SK-N-SH treated with all-trans-retinoic acid at 6 μM for 48 hours (cell line): ENCODE results near the gene NSUN5.
"Not testable (repeated sequence)": the region's sequence is repeated elsewhere in the genome, so short reads cannot be mapped to it uniquely, and the experiment has no call there.

Source experiments
- ATAC-seq: fragments of 200-7000 bp; cut with Tn5 transposase; 3 replicates; pipeline ENCODE4 v1.9.1; 2020; ENCODE audit warnings: mild to moderate bottlenecking, moderate library complexity
- ARNTL ChIP-seq: fragments of 450-650 bp; formaldehyde crosslinking; IDR thresholded peaks from 2 replicates; pipeline ENCODE4 v1.5.0; 2020; ENCODE audit warnings: low read depth, mild to moderate bottlenecking, moderate library complexity, borderline replicate concordance
- BACH2 ChIP-seq: fragments of 250-450 bp; sonication (Bioruptor Pico); IDR thresholded peaks from 2 replicates; pipeline ENCODE4 v1.9.0; 2021; ENCODE audit warnings: mild to moderate bottlenecking, borderline replicate concordance
- CSDC2 ChIP-seq: fragments of 250-450 bp; sonication (Bioruptor Pico); IDR thresholded peaks from 2 replicates; pipeline ENCODE4 v1.5.0; 2020; ENCODE audit warnings: mild to moderate bottlenecking, moderate library complexity
- ESRRG ChIP-seq: fragments of 250-450 bp; sonication (Bioruptor Pico); IDR thresholded peaks from 2 replicates; pipeline ENCODE4 v1.6.1; 2021; ENCODE audit warnings: mild to moderate bottlenecking
- GLIS3 ChIP-seq: fragments of 250-450 bp; sonication (Bioruptor Pico); IDR thresholded peaks from 2 replicates; pipeline ENCODE4 v1.5.0; 2020; ENCODE audit warnings: mild to moderate bottlenecking, moderate library complexity
- ISL1 ChIP-seq: fragments of 250-450 bp; sonication (Bioruptor Pico); IDR thresholded peaks from 2 replicates; pipeline ENCODE4 v2.1.2; 2022; ENCODE audit warnings: mild to moderate bottlenecking, moderate library complexity
- PPARA ChIP-seq: fragments of 250-450 bp; sonication (Bioruptor Pico); IDR thresholded peaks from 2 replicates; pipeline ENCODE4 v1.5.0; 2020; ENCODE audit warnings: mild to moderate bottlenecking, borderline replicate concordance
- RARB ChIP-seq: fragments of 250-450 bp; sonication (Bioruptor Pico); IDR thresholded peaks from 2 replicates; pipeline ENCODE4 v1.8.0; 2021; ENCODE audit warnings: mild to moderate bottlenecking, moderate library complexity
- SNAI2 ChIP-seq: fragments of 250-450 bp; sonication (Bioruptor Pico); IDR thresholded peaks from 2 replicates; pipeline ENCODE4 v1.5.0; 2020; ENCODE audit warnings: mild to moderate bottlenecking, moderate library complexity
- TCF4 ChIP-seq: fragments of 250-450 bp; sonication (Bioruptor Pico); IDR thresholded peaks from 2 replicates; pipeline ENCODE4 v1.8.0; 2021; ENCODE audit warnings: mild to moderate bottlenecking, moderate library complexity, borderline replicate concordance
- ZC3H10 ChIP-seq: fragments of 250-450 bp; sonication (Bioruptor Pico); IDR thresholded peaks from 2 replicates; pipeline ENCODE4 v1.5.1; 2021; ENCODE audit warnings: mild to moderate bottlenecking, moderate library complexity
- ZFP3 ChIP-seq: fragments of 250-450 bp; sonication (Bioruptor Pico); IDR thresholded peaks from 2 replicates; pipeline ENCODE4 v1.5.0; 2020; ENCODE audit warnings: mild to moderate bottlenecking, moderate library complexity
- ZFP30 ChIP-seq: fragments of 450-650 bp; formaldehyde crosslinking; IDR thresholded peaks from 2 replicates; pipeline ENCODE4 v1.5.0; 2022; ENCODE audit warnings: mild to moderate bottlenecking, moderate library complexity
- ZNF70 ChIP-seq: fragments of 450-650 bp; formaldehyde crosslinking; IDR thresholded peaks from 2 replicates; pipeline ENCODE4 v1.5.0; 2020; ENCODE audit warnings: mild to moderate bottlenecking, moderate library complexity
- ZNF8 ChIP-seq: fragments of 450-650 bp; formaldehyde crosslinking; IDR thresholded peaks from 2 replicates; pipeline ENCODE4 v1.5.0; 2020; ENCODE audit warnings: mild to moderate bottlenecking, moderate library complexity
- TF ChIP-seq, protein P1 (sequence below): fragments of 250-450 bp; sonication (Bioruptor Pico); IDR thresholded peaks from 2 replicates; pipeline ENCODE4 v1.5.0; 2020; ENCODE audit warnings: mild to moderate bottlenecking, moderate library complexity
- TF ChIP-seq, protein P2 (sequence below): fragments of 250-450 bp; sonication (Bioruptor Pico); IDR thresholded peaks from 2 replicates; pipeline ENCODE4 v1.5.1; 2020; ENCODE audit warnings: low read depth, mild to moderate bottlenecking, moderate library complexity
- TF ChIP-seq, protein P3 (sequence below): fragments of 250-450 bp; sonication (Bioruptor Pico); IDR thresholded peaks from 2 replicates; pipeline ENCODE4 v1.8.0; 2021; ENCODE audit warnings: low read depth, mild to moderate bottlenecking, moderate library complexity, borderline replicate concordance

NSUN5 gene

DNA sequence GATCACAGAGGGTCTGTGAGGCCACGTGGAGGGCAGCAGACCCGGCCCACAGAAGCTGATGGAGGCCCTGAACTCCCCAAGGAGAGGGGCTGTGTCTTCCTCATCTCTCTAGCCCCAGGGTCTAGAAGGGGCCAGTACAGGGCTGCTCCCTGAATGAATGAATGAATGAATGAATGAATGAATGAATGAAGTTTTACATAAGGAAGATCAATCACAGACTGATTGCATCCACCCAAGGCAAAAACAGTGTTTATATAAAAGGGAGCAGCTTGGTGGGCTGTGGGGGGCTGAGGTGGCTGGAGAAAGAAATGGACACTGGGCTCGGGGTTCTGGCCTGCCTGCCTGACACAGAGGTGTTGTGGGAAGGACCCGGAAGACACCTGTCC, 4.9 kb upstream of the NSUN5 start (continued):
- TF ChIP-seq, protein P1, sequence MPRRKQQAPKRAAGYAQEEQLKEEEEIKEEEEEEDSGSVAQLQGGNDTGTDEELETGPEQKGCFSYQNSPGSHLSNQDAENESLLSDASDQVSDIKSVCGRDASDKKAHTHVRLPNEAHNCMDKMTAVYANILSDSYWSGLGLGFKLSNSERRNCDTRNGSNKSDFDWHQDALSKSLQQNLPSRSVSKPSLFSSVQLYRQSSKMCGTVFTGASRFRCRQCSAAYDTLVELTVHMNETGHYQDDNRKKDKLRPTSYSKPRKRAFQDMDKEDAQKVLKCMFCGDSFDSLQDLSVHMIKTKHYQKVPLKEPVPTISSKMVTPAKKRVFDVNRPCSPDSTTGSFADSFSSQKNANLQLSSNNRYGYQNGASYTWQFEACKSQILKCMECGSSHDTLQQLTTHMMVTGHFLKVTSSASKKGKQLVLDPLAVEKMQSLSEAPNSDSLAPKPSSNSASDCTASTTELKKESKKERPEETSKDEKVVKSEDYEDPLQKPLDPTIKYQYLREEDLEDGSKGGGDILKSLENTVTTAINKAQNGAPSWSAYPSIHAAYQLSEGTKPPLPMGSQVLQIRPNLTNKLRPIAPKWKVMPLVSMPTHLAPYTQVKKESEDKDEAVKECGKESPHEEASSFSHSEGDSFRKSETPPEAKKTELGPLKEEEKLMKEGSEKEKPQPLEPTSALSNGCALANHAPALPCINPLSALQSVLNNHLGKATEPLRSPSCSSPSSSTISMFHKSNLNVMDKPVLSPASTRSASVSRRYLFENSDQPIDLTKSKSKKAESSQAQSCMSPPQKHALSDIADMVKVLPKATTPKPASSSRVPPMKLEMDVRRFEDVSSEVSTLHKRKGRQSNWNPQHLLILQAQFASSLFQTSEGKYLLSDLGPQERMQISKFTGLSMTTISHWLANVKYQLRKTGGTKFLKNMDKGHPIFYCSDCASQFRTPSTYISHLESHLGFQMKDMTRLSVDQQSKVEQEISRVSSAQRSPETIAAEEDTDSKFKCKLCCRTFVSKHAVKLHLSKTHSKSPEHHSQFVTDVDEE (CRISPR knock-in tag) = no peak

DNA sequence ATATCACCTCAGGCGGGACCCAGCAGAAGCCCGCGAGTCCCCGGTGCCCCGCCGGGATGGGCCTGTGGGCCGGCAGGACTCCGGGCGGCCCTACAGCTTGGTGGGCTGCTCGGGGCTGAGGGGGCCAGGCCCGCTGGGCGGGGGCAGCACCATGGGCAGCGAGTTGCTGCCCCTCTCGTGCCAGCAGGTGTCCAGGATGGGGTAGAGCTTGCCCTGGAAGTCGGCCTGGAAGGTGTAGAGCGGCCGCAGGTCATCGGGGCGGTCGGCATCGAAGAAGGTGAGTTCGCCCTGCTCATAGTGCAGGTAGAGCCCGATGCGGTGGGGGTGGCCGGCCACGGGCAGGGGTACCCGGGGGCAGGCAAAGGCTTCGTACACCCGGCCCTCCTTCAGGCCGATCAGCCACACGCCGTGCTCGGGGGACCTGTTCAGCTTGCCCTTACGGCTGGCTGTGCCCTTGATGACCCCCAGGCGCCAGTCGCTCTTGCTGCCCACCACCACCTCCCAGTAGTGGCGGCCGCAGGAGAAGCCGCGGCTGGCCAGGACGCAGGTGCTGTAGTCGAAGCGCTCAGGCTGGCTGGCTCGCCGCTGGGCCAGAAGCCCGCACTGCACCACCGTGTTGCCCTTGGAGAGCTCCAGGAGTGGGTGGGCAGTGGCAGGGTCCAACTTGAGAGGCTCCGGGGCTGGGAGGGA, 4.3 kb upstream of the NSUN5 start:
- TF ChIP-seq, protein P2, sequence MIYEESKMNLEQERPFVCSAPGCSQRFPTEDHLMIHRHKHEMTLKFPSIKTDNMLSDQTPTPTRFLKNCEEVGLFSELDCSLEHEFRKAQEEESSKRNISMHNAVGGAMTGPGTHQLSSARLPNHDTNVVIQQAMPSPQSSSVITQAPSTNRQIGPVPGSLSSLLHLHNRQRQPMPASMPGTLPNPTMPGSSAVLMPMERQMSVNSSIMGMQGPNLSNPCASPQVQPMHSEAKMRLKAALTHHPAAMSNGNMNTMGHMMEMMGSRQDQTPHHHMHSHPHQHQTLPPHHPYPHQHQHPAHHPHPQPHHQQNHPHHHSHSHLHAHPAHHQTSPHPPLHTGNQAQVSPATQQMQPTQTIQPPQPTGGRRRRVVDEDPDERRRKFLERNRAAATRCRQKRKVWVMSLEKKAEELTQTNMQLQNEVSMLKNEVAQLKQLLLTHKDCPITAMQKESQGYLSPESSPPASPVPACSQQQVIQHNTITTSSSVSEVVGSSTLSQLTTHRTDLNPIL (CRISPR knock-in tag) = no peak
- no peak for TF ChIP-seq ZNF70 (CRISPR knock-in tag)
- no peak for ATAC-seq

DNA sequence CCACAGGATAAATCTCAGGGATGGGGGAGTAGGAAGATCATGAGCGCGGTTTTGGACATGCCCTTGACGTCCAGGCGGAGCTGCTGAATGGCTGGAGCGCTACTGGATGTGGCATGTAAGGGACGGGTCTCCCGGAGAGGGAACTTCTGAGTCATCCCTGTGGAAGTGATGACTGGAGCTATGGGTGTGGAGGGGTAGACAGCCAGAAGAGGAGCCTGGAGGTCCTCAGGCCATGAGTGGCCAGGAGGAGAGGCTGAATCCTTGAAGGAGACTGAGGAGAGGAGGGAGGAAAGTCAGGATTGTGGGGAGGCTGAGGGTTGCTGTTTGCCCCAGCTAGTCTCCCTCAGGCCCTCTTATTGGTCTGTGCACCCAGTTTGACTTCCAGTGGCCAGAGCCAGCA, 2.8 kb upstream of the NSUN5 start:
- not testable (repeated sequence) for ATAC-seq

DNA sequence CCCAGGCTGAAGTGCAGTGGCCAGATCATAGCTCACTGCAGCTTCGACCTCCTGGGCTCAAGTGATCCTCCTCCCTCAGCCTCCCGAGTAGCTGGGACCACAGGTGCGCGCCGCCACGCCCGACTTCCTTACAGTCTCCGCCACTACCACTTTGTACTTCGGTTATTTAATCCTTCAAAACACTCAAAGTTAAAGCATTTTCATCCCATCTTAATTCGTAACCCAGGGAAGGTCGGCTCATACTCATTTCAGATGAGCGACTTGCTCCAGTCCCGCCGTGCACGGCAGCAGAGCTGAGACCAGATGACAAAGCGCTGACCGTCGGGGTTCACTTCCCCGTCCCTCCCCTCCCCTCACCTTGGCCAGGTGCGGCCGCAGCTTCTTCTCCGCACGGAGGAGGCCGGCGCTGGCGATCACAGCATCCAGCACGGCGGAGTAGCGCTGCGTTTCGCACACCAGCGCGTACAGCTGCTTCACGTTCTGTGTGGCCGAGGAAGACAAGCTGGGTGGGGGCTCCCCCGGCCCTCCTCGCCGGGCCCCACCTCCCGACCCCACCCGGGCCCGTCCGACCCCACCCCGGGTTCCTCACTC, 457 bp downstream of the NSUN5 start:
- TF ChIP-seq ISL1 (CRISPR knock-in tag) = no peak
- no peak for TF ChIP-seq ZFP30 (CRISPR knock-in tag)
- TF ChIP-seq ZFP3 (CRISPR knock-in tag) = no peak
- TF ChIP-seq, protein P2 (CRISPR knock-in tag) = no peak
- no peak for TF ChIP-seq BACH2
- TF ChIP-seq ZNF70 (CRISPR knock-in tag) = no peak
- no peak for TF ChIP-seq ESRRG (CRISPR knock-in tag)
- TF ChIP-seq RARB = no peak
- TF ChIP-seq CSDC2 = no peak
- no peak for TF ChIP-seq ZNF8 (CRISPR knock-in tag)
- TF ChIP-seq, protein P1 (CRISPR knock-in tag) = no peak
- TF ChIP-seq TCF4 (CRISPR knock-in tag) = no peak
- TF ChIP-seq PPARA = no peak
- no peak for TF ChIP-seq GLIS3
- TF ChIP-seq ZC3H10 (CRISPR knock-in tag) = no peak
- ATAC-seq = peak; percentile 80

DNA sequence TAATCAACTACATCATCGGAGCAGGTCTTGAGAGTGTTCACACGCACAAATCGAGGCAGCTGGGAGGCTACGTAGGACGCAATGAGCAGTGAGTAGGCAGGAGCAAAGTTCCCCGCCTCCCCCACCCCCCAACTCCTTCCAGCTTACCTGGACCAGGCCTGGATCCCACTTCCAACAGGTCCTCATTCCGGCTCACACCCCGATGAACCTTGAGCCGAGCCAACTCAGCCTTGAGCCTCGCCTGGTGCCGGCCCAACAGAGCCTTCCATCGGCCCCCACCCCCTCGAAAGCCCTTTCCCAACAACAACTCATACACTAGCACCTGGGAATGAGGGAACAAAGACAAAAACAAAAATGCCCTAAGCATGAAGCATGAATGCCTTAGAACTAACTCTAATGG, 1.2 kb downstream of the NSUN5 start:
- TF ChIP-seq, protein P1 (CRISPR knock-in tag) = no peak
- TF ChIP-seq ISL1 (CRISPR knock-in tag) (no peak), RARB (no peak), PPARA (no peak), ZFP30 (CRISPR knock-in tag) (no peak), ARNTL (CRISPR knock-in tag) (no peak), GLIS3 (no peak), SNAI2 (CRISPR knock-in tag) (no peak)
- TF ChIP-seq, protein P3, sequence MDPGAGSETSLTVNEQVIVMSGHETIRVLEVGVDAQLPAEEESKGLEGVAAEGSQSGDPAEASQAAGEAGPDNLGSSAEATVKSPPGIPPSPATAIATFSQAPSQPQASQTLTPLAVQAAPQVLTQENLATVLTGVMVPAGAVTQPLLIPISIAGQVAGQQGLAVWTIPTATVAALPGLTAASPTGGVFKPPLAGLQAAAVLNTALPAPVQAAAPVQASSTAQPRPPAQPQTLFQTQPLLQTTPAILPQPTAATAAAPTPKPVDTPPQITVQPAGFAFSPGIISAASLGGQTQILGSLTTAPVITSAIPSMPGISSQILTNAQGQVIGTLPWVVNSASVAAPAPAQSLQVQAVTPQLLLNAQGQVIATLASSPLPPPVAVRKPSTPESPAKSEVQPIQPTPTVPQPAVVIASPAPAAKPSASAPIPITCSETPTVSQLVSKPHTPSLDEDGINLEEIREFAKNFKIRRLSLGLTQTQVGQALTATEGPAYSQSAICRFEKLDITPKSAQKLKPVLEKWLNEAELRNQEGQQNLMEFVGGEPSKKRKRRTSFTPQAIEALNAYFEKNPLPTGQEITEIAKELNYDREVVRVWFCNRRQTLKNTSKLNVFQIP = no peak
- no peak for ATAC-seq

DNA sequence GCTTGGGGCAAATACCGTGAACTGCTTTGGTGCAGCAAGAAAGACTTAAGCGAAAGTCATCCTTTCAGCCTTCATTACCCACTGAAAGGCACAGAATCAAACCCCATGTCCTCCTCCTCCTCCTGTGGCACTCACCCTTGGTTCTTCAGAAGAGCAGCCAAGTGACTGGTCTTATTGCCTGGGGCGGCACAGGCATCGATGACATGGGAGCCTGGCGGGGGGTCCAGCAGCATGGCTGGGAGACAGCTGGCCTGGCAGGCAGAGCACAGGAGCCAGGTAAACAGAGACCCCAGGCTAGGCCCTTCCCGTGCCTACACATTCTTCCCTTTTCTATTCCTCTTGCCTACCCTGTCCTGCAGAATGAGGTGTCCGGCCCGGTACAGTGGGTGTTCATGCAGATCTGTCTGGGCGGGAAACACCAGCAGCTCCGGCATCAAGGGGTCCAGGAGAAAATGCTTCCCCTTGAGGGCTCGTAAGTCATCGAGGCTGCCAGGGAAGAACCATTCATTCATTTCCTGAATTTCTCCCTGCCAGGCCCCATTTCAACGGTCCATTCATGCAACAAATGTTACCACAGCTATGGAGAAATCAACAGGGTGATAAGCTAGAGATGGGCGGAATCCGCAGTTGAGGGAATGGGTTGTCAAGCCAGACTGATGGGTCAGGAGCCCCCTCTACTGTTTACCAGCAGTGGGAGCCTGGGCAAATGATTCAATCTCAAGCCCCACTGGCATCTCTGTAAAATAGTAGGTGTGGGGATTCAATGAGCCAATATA, 3.8 kb downstream of the NSUN5 start:
- ATAC-seq = not testable (repeated sequence)
